ENCODE results near the gene ADAM10.

The ADAM10 gene

GRCh38 chr15:58677426-58677825 lies 72.1 kb downstream of the ADAM10 start:
- Mint-ChIP-seq H3K9me3 (no peaks in the 10 kb centered on the region), H3K27ac (no peak overlapping the region), H3K4me1 (no peaks in the 10 kb centered on the region), H3K27me3 (ENCODE audit: low read depth) (no peaks in the 10 kb centered on the region), H3K4me3 (no peak overlapping the region), H3K36me3 (ENCODE audit: low read depth) (peaks cover 24% of the 10 kb centered on the region)
- no peak for TF ChIP-seq CTCF (IDR thresholded peaks at IDR 0.05; ENCODE audit: unreplicated experiment in 3 of 3)

- H3K36me3 Mint-ChIP-seq (ENCODE audit: low read depth): peaks cover 29% of the 10 kb centered on the region
- no peaks in the 10 kb centered on the region for H3K9me3 Mint-ChIP-seq
- no peaks in the 10 kb centered on the region for H3K4me1 Mint-ChIP-seq
- TF ChIP-seq CTCF (IDR thresholded peaks at IDR 0.05; ENCODE audit: unreplicated experiment in 3 of 3): no peak
- no peak overlapping the region for H3K4me3 Mint-ChIP-seq
- no peaks in the 10 kb centered on the region for H3K27me3 Mint-ChIP-seq (ENCODE audit: low read depth)
- no peak overlapping the region for H3K27ac Mint-ChIP-seq
Observed at GRCh38 chr15:58676766-58677165, 72.7 kb downstream of the ADAM10 start.

- peaks cover 19% of the 10 kb centered on the region for H3K36me3 Mint-ChIP-seq (ENCODE audit: low read depth)
- TF ChIP-seq CTCF (IDR thresholded peaks at IDR 0.05; ENCODE audit: unreplicated experiment in 3 of 3): no peak
- H3K4me3 Mint-ChIP-seq: no peak overlapping the region
- peaks cover 10% of the 10 kb centered on the region for H3K4me1 Mint-ChIP-seq
- H3K27ac Mint-ChIP-seq: no peak overlapping the region
- no peaks in the 10 kb centered on the region for H3K9me3 Mint-ChIP-seq
- H3K27me3 Mint-ChIP-seq (ENCODE audit: low read depth): no peaks in the 10 kb centered on the region
Observed at GRCh38 chr15:58671186-58671585, 78.3 kb downstream of the ADAM10 start.

GRCh38 chr15:58669108-58669507 lies 80.4 kb downstream of the ADAM10 start:
- TF ChIP-seq CTCF (IDR thresholded peaks at IDR 0.05; ENCODE audit: unreplicated experiment in 3 of 3): no peak
- Mint-ChIP-seq H3K4me3 (no peak overlapping the region), H3K27ac (peak overlapping the region in 1 of 3 experiments; percentile 11), H3K36me3 (ENCODE audit: low read depth) (peaks cover 26% of the 10 kb centered on the region), H3K27me3 (ENCODE audit: low read depth) (no peaks in the 10 kb centered on the region), H3K4me1 (peaks cover 10% of the 10 kb centered on the region), H3K9me3 (no peaks in the 10 kb centered on the region)

- TF ChIP-seq CTCF (IDR thresholded peaks at IDR 0.05; ENCODE audit: unreplicated experiment in 3 of 3): no peak
Observed at GRCh38 chr15:58666957-58667356, 82.5 kb downstream of the ADAM10 start.

GRCh38 chr15:58665672-58666071 lies 83.8 kb downstream of the ADAM10 start:
- Mint-ChIP-seq H3K36me3 (ENCODE audit: low read depth) (peaks cover 45% of the 10 kb centered on the region), H3K4me1 (peaks cover 10% of the 10 kb centered on the region), H3K4me3 (no peak overlapping the region), H3K9me3 (peaks cover 9% of the 10 kb centered on the region), H3K27ac (no peak overlapping the region), H3K27me3 (ENCODE audit: low read depth) (no peaks in the 10 kb centered on the region)
- TF ChIP-seq CTCF (IDR thresholded peaks at IDR 0.05; ENCODE audit: unreplicated experiment in 3 of 3): no peak

More at GRCh38 chr15:58666957-58667356, 82.5 kb downstream of the ADAM10 start:
- H3K27ac Mint-ChIP-seq: no peak overlapping the region
- no peak overlapping the region for H3K4me3 Mint-ChIP-seq
- peaks cover 10% of the 10 kb centered on the region for H3K4me1 Mint-ChIP-seq
- H3K27me3 Mint-ChIP-seq (ENCODE audit: low read depth): no peaks in the 10 kb centered on the region
- H3K9me3 Mint-ChIP-seq: no peaks in the 10 kb centered on the region
- H3K36me3 Mint-ChIP-seq (ENCODE audit: low read depth): peaks cover 32% of the 10 kb centered on the region
